ENCODE measurements around the gene NEDD4L. TPM values are rescaled to one million over a fixed set of nuclear protein-coding genes. Genes with fewer than 3 reads are reported as not detected.
"Not testable (repeated sequence)": the region's sequence is repeated elsewhere in the genome, so short reads cannot be mapped to it uniquely, and the experiment has no call there.

Gene NEDD4L
- total and polyA plus RNA-seq, 4 donors: 40.2 to 308 (median 148) TPM

DNA sequence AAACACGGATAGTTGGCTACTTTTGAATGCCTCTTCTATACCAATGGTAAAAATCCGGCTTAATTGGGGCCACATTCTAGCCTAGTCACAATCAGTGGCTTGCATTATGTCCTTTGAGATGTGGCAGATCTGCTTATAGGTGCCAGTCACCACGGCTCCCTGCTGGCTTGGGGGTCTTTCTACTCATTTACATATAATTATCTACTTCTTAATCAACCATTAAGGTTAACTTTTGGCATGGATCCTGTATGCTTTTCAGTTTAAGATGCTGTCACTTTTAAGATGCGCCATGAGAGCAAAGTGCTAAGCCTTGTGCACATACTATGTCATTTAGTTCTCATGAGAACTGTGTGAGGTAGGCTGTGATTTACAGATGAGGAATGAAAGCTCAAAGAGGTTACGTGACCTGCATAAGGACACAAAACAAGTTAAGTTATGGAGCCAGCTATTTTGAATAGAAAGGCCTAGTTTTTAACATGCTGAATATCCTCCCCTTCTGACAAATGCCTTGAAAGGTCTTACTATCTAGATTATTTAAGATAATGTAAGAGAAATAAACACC lies 4.1 kb downstream of the NEDD4L start:
- Histone ChIP-seq H3K4me3 (no peak overlapping the region), H3K4me1 (ENCODE audit: control insufficient read depth in 5 of 5, insufficient read depth in 5 of 5, low read length in 5 of 5) (peaks cover 0 to 38% (median 7%) of the 10 kb centered on the region in 5 donors), H3K27ac (ENCODE audit: low read depth in 1 of 2, low read length in 1 of 2) (no peak overlapping the region), H3K9me3 (ENCODE audit: control insufficient read depth in 4 of 4, insufficient read depth in 3 of 4, low read length in 3 of 4) (no peaks in the 10 kb centered on the region), H3K36me3 (ENCODE audit: control insufficient read depth in 4 of 4, insufficient read depth in 4 of 4, low read length in 4 of 4) (no peaks in the 10 kb centered on the region), H3K27me3 (ENCODE audit: control insufficient read depth in 3 of 3, insufficient read depth in 3 of 3, low read length in 2 of 3) (no peaks in the 10 kb centered on the region), H3K9ac (ENCODE audit: insufficient read depth in 1 of 2, low read length in 2 of 2) (no peak overlapping the region)
- TF ChIP-seq, protein P1, sequence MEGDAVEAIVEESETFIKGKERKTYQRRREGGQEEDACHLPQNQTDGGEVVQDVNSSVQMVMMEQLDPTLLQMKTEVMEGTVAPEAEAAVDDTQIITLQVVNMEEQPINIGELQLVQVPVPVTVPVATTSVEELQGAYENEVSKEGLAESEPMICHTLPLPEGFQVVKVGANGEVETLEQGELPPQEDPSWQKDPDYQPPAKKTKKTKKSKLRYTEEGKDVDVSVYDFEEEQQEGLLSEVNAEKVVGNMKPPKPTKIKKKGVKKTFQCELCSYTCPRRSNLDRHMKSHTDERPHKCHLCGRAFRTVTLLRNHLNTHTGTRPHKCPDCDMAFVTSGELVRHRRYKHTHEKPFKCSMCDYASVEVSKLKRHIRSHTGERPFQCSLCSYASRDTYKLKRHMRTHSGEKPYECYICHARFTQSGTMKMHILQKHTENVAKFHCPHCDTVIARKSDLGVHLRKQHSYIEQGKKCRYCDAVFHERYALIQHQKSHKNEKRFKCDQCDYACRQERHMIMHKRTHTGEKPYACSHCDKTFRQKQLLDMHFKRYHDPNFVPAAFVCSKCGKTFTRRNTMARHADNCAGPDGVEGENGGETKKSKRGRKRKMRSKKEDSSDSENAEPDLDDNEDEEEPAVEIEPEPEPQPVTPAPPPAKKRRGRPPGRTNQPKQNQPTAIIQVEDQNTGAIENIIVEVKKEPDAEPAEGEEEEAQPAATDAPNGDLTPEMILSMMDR (IDR thresholded peaks at IDR 0.05; ENCODE audit: control extremely low read depth, extremely low read depth): no peak
- ATAC-seq (ENCODE audit: insufficient read depth, low FRiP score) (no peak), DNase-seq (no peak)
- 82 to 90% methylated on average over 5 of the region's 5 CpGs for WGBS, 2 donors

DNA sequence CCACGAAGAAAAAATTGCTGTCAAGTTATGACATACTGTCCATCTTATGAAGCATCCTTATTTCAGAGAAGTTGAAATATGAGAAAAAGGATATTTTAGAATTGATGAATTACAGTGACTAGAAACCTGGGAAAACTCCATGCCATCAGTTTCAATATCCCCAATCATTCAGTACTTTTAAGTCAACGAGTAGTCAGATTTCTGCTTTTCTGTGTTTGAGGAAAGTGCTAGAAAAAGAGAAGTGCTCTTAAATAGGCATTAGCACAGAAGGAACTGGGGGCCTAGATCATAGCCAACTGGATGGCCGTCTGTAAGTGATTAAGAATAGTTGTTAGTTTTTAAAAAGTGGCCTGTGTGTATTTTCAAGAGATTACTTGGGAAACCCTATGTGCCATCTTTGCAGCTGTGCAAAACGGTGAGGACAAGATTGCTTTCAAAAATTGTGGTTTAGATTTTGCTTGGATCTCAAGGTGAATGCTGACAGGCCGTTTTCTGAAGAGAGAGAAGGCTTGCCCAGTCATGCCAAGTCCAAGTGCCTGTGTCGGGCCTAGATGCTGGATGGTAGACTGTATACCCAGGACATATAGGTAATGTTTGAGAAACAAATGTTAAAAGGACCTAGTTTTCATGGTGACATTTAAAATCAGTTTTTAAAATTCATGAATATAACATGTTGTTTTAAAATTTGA lies 5.1 kb downstream of the NEDD4L start:
- 70 to 74% methylated on average over 6 of the region's 6 CpGs for WGBS, 2 donors
- peak overlapping the region in 1 of 2 donors; percentile 3 for H3K9ac ChIP-seq (ENCODE audit: insufficient read depth in 1 of 2, low read length in 2 of 2)
- peaks cover 0 to 37% (median 7%) of the 10 kb centered on the region in 5 donors for H3K4me1 ChIP-seq (ENCODE audit: control insufficient read depth in 5 of 5, insufficient read depth in 5 of 5, low read length in 5 of 5)
- H3K4me3 ChIP-seq: no peak overlapping the region
- no peak for DNase-seq
- no peak for ATAC-seq (ENCODE audit: insufficient read depth, low FRiP score)
- H3K27me3 ChIP-seq (ENCODE audit: control insufficient read depth in 3 of 3, insufficient read depth in 3 of 3, low read length in 2 of 3): no peaks in the 10 kb centered on the region
- TF ChIP-seq, protein P1 (IDR thresholded peaks at IDR 0.05; ENCODE audit: control extremely low read depth, extremely low read depth): no peak
- no peak overlapping the region for H3K27ac ChIP-seq (ENCODE audit: low read depth in 1 of 2, low read length in 1 of 2)
- H3K36me3 ChIP-seq (ENCODE audit: control insufficient read depth in 4 of 4, insufficient read depth in 4 of 4, low read length in 4 of 4): no peaks in the 10 kb centered on the region
- H3K9me3 ChIP-seq (ENCODE audit: control insufficient read depth in 4 of 4, insufficient read depth in 3 of 4, low read length in 3 of 4): no peaks in the 10 kb centered on the region

DNA sequence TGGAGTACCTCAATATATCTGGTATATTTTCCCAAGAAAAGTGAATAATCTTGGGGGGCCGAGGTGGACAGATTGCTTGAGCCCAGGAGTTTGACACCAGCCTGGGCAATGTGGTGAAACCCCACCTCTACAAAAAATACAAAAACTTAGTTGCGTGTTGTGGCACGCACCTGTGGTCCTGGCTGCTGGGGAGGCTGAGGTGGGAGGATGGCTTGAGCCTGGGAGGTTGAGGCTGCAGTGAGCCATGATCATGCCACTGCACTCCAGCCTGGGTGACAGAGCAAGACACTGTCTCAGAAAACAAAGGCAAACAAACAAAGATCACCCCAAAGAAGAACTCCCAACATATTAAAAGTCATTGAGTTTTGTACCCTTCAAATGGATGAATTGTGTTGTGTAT lies 6.9 kb downstream of the NEDD4L start:
- not testable (repeated sequence) for H3K4me3 ChIP-seq; H3K36me3 ChIP-seq (ENCODE audit: control insufficient read depth in 4 of 4, insufficient read depth in 4 of 4, low read length in 4 of 4); H3K9ac ChIP-seq (ENCODE audit: insufficient read depth in 1 of 2, low read length in 2 of 2); H3K9me3 ChIP-seq (ENCODE audit: control insufficient read depth in 4 of 4, insufficient read depth in 3 of 4, low read length in 3 of 4); DNase-seq; ATAC-seq (ENCODE audit: insufficient read depth, low FRiP score); H3K27ac ChIP-seq (ENCODE audit: low read depth in 1 of 2, low read length in 1 of 2); H3K27me3 ChIP-seq (ENCODE audit: control insufficient read depth in 3 of 3, insufficient read depth in 3 of 3, low read length in 2 of 3)
- 86 to 95% methylated on average over 3 of the region's 3 CpGs for WGBS, 2 donors
- peaks cover 0 to 35% (median 7%) of the 10 kb centered on the region in 5 donors for H3K4me1 ChIP-seq (ENCODE audit: control insufficient read depth in 5 of 5, insufficient read depth in 5 of 5, low read length in 5 of 5)

DNA sequence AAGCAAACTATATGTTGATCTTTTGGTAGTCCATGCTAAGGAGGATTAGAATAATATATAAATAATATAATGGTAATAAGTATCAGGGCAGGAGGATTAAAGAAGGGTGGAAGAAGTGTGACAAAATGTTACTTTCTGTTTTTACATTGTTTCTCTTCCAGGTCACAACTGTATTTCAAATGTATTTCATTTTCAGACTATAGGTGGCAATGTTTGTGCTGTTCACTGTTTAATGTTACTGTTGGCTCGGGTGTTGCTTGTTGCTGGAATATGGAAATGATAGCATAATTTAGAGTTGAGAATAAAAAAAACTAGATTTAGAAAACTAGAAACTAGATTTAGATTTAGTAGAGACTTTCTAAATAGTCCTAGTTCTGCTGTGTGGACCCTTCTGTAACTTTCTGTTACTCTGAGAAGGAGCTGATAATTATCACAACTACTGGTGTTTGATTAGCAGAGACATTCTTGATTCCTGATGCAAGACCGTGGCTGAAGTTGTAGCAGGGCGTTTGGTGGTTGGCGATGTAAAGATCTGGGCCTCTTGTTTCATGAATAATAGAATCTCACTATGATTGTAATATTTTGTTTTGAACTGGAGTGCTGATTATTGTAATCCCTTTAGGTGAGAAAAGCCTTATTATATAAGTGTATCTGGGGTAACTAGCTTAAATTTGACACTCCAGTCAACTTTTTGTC lies 7.9 kb downstream of the NEDD4L start:
- no peaks in the 10 kb centered on the region for H3K27me3 ChIP-seq (ENCODE audit: control insufficient read depth in 3 of 3, insufficient read depth in 3 of 3, low read length in 2 of 3)
- H3K4me1 ChIP-seq (ENCODE audit: control insufficient read depth in 5 of 5, insufficient read depth in 5 of 5, low read length in 5 of 5): peaks cover 0 to 26% (median 4%) of the 10 kb centered on the region in 5 donors
- H3K27ac ChIP-seq (ENCODE audit: low read depth in 1 of 2, low read length in 1 of 2): no peak overlapping the region
- no peaks in the 10 kb centered on the region for H3K36me3 ChIP-seq (ENCODE audit: control insufficient read depth in 4 of 4, insufficient read depth in 4 of 4, low read length in 4 of 4)
- peak overlapping the region in 1 of 2 donors; percentile 11 for H3K9ac ChIP-seq (ENCODE audit: insufficient read depth in 1 of 2, low read length in 2 of 2)
- no peak overlapping the region for H3K4me3 ChIP-seq
- H3K9me3 ChIP-seq (ENCODE audit: control insufficient read depth in 4 of 4, insufficient read depth in 3 of 4, low read length in 3 of 4): no peaks in the 10 kb centered on the region
- peak in 2 of 3 donors; percentile 77 to 78 for DNase-seq
- 31 to 46% methylated on average over 4 of the region's 4 CpGs for WGBS, 2 donors
- no peak for ATAC-seq (ENCODE audit: insufficient read depth, low FRiP score)
- TF ChIP-seq, protein P1 (IDR thresholded peaks at IDR 0.05; ENCODE audit: control extremely low read depth, extremely low read depth): no peak

All from lung (tissue), 12 donors.